SK-MEL-5 (cell line): ENCODE results near the gene COMMD8. TPM values are rescaled to one million over a fixed set of nuclear protein-coding genes. Genes with fewer than 3 reads are reported as not detected.

Source experiments
- DNase-seq: peaks from one replicate; pipeline ENCODE4 v3.0.0-alpha.2; 2016; ENCODE audit warnings: low read depth, low spot score
- in situ Hi-C: cut with HindIII; loops from 2 replicates; pipeline ENCODE4 v1.10.0; 2016; ENCODE audit warnings: low sequenced_read_pairs, high pct_unique_total_duplicates, low pct_unique_long_range_greater_than_20kb
- total RNA-seq: library from RNA; depleted of rRNA; stranded (reverse); fragments of >200 nt; shearing (Covaris generic); gene quantifications from 2 replicates; pipeline ENCODE4 v1.2.3, GENCODE V29; 2014; rRNA removed

Gene COMMD8
- total RNA-seq, 1 experiment from 2014 or later = 62.4 TPM

DNA sequence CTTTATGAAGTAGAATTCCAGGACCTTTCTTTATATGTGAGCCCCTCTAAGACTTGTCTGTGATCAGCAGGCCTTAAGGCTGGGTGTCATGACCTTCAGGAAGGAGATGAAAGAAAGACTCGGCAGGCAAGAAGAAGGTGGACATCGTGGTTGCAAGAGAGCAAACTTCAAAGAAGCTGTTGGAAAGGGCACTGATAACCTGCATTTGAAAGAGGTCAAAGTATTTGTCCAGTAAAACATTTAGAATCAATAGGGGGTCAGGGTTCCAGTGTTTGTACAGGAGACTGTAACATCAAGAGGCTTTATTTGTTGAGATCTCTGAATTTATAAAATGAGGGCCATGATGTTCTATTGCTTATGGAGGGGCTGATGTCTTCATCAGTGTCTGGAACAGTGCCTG is 44.2 kb downstream of the COMMD8 start:
- no peak for DNase-seq
- in situ Hi-C loops = no loop called here

DNA sequence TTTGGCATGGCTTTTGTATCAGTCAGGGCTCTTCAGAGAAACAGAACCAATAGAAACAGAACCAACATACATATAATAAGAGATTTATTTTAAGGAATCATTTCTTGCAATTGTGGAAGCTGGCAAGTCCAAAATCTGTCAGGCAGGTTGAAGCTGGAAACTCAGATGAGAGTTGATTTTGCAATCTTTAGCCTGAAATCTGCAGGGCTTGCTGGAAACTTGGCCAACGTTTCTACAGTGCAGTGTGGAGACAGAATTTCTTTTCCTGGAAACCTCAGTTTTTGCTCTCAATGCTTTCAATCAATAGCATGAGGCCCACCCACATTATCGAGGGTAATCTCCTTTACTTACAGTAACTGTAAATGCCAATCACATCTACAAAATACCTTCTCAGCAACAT is 45.4 kb downstream of the COMMD8 start:
- in situ Hi-C loops = no loop called here
- no peak for DNase-seq

DNA sequence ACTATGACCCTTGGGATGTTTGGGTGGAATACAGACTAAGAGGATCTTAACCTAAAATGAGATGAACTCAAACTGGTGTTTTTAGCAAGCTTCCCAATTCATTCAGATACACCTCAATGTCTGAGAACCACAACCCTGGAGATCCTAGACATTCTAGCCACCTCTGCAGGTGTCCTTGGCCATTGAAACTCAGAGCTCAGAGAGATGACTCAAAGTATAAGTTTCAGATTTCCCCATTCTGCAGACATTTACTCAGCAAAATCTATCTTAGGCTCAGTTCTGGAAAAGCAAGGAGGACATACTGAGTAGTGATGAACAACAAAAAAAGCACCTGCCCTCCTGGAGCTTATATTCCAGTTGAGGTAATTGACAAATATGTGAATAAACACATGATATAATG is 47.8 kb downstream of the COMMD8 start:
- no peak for DNase-seq
- in situ Hi-C loops = no loop called here

- in situ Hi-C loops = no loop called here
- DNase-seq = no peak
These were observed 50.0 kb downstream of the COMMD8 start for GRCh38 chr4:47413521-47413920.

DNA sequence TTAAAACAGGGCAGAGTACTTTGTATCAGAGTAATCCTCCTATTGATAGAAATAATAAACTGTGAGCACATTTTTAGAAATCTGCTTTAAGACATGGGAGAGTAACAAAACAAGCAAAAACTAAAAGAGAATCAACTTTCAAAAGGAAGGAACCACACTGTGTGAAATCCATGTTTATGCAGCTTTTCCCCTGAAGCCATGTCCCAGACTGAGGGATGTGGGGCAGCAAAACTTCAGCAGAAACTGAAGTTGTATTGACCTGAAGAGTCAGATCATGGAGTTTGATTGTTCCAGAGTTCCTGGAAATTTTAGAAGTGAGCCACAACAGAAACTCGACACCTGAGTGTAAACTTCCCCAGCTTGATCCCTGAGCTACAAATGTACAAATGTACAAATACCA is 53.2 kb downstream of the COMMD8 start:
- no peak for DNase-seq
- in situ Hi-C loops = no loop called here

DNA sequence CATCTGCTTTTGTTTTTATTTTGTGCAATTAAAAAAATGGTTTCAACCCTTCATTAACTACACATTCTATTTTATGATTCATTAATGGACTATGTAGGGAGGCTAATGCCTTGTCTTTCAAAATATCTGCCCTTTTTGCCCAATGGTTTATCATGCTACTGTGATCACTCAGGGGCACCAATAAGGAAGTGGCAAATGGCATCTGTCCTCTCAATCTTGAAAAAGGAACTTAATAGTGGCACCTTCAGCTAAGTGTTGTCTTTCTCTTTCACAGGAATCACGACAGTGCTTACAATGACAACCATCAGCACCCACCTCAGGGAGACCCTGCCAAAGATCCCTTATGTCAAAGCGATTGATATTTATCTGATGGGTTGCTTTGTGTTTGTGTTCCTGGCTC is 57.1 kb downstream of the COMMD8 start:
- in situ Hi-C loops = no loop called here
- no peak for DNase-seq

Other genes starting within 250 kb of the COMMD8 start
- gene ATP10D, start 21.6 kb upstream of the COMMD8 start, total RNA-seq = 18.2 and 18.5 TPM in 2 replicates